Measurements from ENCODE around the gene PLXNA4. TPM values are rescaled to one million over a fixed set of nuclear protein-coding genes. Genes with fewer than 3 reads are reported as not detected.
A peak's percentile ranks its signal among the peaks of the same experiment; 100 is the strongest.

PLXNA4 gene
- total RNA-seq (1 to 10 TPM in 1 of 2 donors, under 1 TPM in 1; 0.61 to 1.1 TPM), polyA plus RNA-seq (under 1 TPM; 0.04 to 0.21 TPM)

GRCh38 chr7:132575982-132576720 lies at the start of gene PLXNA4:
TSS of gene PLXNA4 (minus strand) at chr7:132576470. CDS start at chr7:132508693, 67,777 bp downstream.
- peak within 1 kb of the TSS in 1 of 2 donors; percentile 22 for H3K9ac ChIP-seq (ENCODE audit: low read depth in 1 of 2, low read length in 2 of 2)
- no peak for DNase-seq (ENCODE audit: low spot score)
- 1% methylated on average over 67 of the region's 67 CpGs for WGBS
- TF ChIP-seq FOXA1 (IDR thresholded peaks at IDR 0.05) = no peak
- no peak for TF ChIP-seq RAD21 (IDR thresholded peaks at IDR 0.05)
- no peak for TF ChIP-seq MAX (IDR thresholded peaks at IDR 0.05)
- TF ChIP-seq HNF4G (IDR thresholded peaks at IDR 0.05) = no peak
- no peak for TF ChIP-seq YY1 (IDR thresholded peaks at IDR 0.05)
- no peak for TF ChIP-seq SP1 (IDR thresholded peaks at IDR 0.05)
- no peak for TF ChIP-seq FOXA2 (IDR thresholded peaks at IDR 0.05)
- no peak for TF ChIP-seq HNF4A (conservative IDR thresholded peaks at IDR 0.05)
- TF ChIP-seq TAF1 (conservative IDR thresholded peaks at IDR 0.05) = no peak
- no peak for TF ChIP-seq REST (IDR thresholded peaks at IDR 0.05)
- no peak for TF ChIP-seq GABPA (IDR thresholded peaks at IDR 0.05 in 1 of 2, conservative IDR thresholded peaks at IDR 0.05 in 1 of 2)
- no peak for TF ChIP-seq ATF3 (IDR thresholded peaks at IDR 0.05)
- no peak for TF ChIP-seq CTCF (IDR thresholded peaks at IDR 0.05; ENCODE audit: low read depth, low read length, missing input control)
- TF ChIP-seq EGR1 (IDR thresholded peaks at IDR 0.05; ENCODE audit: low read depth in 2 of 2) = no peak
- no peak for TF ChIP-seq RXRA (IDR thresholded peaks at IDR 0.05)
- no peak for TF ChIP-seq NR2F2 (IDR thresholded peaks at IDR 0.05)
- H3K9me3 ChIP-seq (ENCODE audit: control insufficient read depth in 4 of 4, low read length in 3 of 4) = no peaks in the 10 kb centered on the region
- no peak within 1 kb of the TSS for H3K27ac ChIP-seq (ENCODE audit: low read depth in 1 of 2, low read length in 2 of 2)
- H3K4me1 ChIP-seq (ENCODE audit: control insufficient read depth in 4 of 4, insufficient read depth in 4 of 4, low read length in 3 of 4) = peaks cover 7 to 22% (median 17%) of the 10 kb centered on the region in 4 donors
- H3K36me3 ChIP-seq (ENCODE audit: control insufficient read depth in 4 of 4, insufficient read depth in 3 of 4, low read depth in 1 of 4, low read length in 3 of 4) = no peaks in the 10 kb centered on the region
- H3K27me3 ChIP-seq (ENCODE audit: control insufficient read depth in 4 of 4, insufficient read depth in 4 of 4, low read length in 3 of 4) = peaks cover 0 to 14% (median 0%) of the 10 kb centered on the region in 4 donors
- peak within 1 kb of the TSS; percentile 18 to 58 (median 50) for H3K4me3 ChIP-seq (ENCODE audit: low read depth in 1 of 3, low read length in 3 of 3)

- DNase-seq (ENCODE audit: low spot score) = no peak
- H3K4me1 ChIP-seq (ENCODE audit: control insufficient read depth in 4 of 4, insufficient read depth in 4 of 4, low read length in 3 of 4) = no peaks in the 10 kb centered on the region
- no peak overlapping the region for H3K9ac ChIP-seq (ENCODE audit: low read depth in 1 of 2, low read length in 2 of 2)
- no peak overlapping the region for H3K27ac ChIP-seq (ENCODE audit: low read depth in 1 of 2, low read length in 2 of 2)
- 81% methylated on average over 2 of the region's 2 CpGs for WGBS
- H3K4me3 ChIP-seq (ENCODE audit: low read depth in 1 of 3, low read length in 3 of 3) = no peak overlapping the region
- no peaks in the 10 kb centered on the region for H3K9me3 ChIP-seq (ENCODE audit: control insufficient read depth in 4 of 4, low read length in 3 of 4)
- H3K27me3 ChIP-seq (ENCODE audit: control insufficient read depth in 4 of 4, insufficient read depth in 4 of 4, low read length in 3 of 4) = no peaks in the 10 kb centered on the region
- H3K36me3 ChIP-seq (ENCODE audit: control insufficient read depth in 4 of 4, insufficient read depth in 3 of 4, low read depth in 1 of 4, low read length in 3 of 4) = no peaks in the 10 kb centered on the region
- no peak for TF ChIP-seq RXRA (IDR thresholded peaks at IDR 0.05)
- TF ChIP-seq FOXA1 (IDR thresholded peaks at IDR 0.05) = no peak
- no peak for TF ChIP-seq GABPA (IDR thresholded peaks at IDR 0.05 in 1 of 2, conservative IDR thresholded peaks at IDR 0.05 in 1 of 2)
- TF ChIP-seq FOXA2 (IDR thresholded peaks at IDR 0.05) = no peak
- TF ChIP-seq JUND (IDR thresholded peaks at IDR 0.05) = no peak
- no peak for TF ChIP-seq YY1 (IDR thresholded peaks at IDR 0.05)
- TF ChIP-seq EGR1 (IDR thresholded peaks at IDR 0.05; ENCODE audit: low read depth in 2 of 2) = no peak
- TF ChIP-seq MAX (IDR thresholded peaks at IDR 0.05) = no peak
- no peak for TF ChIP-seq ATF3 (IDR thresholded peaks at IDR 0.05)
- TF ChIP-seq HNF4A (conservative IDR thresholded peaks at IDR 0.05) = no peak
- no peak for TF ChIP-seq TAF1 (conservative IDR thresholded peaks at IDR 0.05)
- TF ChIP-seq RAD21 (IDR thresholded peaks at IDR 0.05) = no peak
- no peak for TF ChIP-seq REST (IDR thresholded peaks at IDR 0.05)
- no peak for TF ChIP-seq NR2F2 (IDR thresholded peaks at IDR 0.05)
Measured at GRCh38 chr7:132625651-132626050, 49.4 kb upstream of the PLXNA4 start.
